Testis (tissue), 2 donors: ENCODE measurements around the gene REPIN1.

Experiments
- CTCF ChIP-seq, 3 experiments: fragments of 450-650 bp in 2 of 3; fragments of 200-600 bp in 1 of 3; sonication (generic) in 1 of 3; IDR thresholded peaks; one replicate each; pipeline ENCODE4 v1.5.1; 2016 to 2019; ENCODE audit warnings: antibody characterized with exemption in 3 of 3, mild to moderate bottlenecking in 2 of 3, moderate library complexity in 1 of 3
- POLR2A ChIP-seq: fragments of 450-650 bp; IDR thresholded peaks from one replicate; pipeline ENCODE4 v1.6.1; 2017; ENCODE audit warnings: antibody characterized with exemption, mild to moderate bottlenecking, moderate library complexity

GRCh38 chr7:150357771-150358427 lies 10.7 kb upstream of the REPIN1 start:
- TF ChIP-seq CTCF (IDR thresholded peaks at IDR 0.05) (no peak), POLR2A (no peak)
